GM18519 (cell line): ENCODE data around the gene TBC1D2B.
"Not testable (repeated sequence)": the region's sequence is repeated elsewhere in the genome, so short reads cannot be mapped to it uniquely, and the experiment has no call there.

ENCODE experiments used
- ATAC-seq: cut with Tn5 transposase; IDR thresholded peaks from one replicate; pipeline ENCODE4 v1.9.1; 2021; ENCODE audit warnings: mild to moderate bottlenecking, moderate library complexity; ENCODE audit not compliant: unreplicated experiment, low FRiP score

The TBC1D2B gene

DNA sequence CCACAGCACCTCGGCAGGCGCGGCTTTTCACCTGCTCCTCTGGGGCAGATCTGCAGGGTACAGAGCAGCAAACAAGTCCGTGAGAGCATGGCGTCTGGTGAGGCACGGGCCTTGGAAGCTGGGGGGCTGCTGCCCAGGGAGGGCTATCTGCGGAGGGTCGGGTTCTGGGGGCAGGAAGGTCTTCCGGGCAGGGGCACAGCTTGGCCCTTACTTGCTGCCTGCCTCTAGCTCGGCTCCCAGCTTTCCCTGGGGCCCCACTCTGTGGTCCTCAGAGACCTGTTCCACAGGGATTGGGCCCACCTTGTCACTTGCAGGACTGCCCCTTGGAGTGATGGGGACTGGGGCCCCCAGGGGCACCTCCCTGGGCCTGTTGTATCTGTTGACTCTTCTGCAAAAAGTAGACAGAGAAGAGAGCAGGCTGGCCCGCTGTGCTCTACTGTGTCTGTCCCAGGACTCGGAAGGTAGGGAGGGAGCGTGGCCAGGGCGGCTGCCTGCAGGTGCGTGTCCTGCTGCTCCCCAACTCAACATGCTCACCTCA lies 84.1 kb downstream of the TBC1D2B start:
- ATAC-seq, result no peak

DNA sequence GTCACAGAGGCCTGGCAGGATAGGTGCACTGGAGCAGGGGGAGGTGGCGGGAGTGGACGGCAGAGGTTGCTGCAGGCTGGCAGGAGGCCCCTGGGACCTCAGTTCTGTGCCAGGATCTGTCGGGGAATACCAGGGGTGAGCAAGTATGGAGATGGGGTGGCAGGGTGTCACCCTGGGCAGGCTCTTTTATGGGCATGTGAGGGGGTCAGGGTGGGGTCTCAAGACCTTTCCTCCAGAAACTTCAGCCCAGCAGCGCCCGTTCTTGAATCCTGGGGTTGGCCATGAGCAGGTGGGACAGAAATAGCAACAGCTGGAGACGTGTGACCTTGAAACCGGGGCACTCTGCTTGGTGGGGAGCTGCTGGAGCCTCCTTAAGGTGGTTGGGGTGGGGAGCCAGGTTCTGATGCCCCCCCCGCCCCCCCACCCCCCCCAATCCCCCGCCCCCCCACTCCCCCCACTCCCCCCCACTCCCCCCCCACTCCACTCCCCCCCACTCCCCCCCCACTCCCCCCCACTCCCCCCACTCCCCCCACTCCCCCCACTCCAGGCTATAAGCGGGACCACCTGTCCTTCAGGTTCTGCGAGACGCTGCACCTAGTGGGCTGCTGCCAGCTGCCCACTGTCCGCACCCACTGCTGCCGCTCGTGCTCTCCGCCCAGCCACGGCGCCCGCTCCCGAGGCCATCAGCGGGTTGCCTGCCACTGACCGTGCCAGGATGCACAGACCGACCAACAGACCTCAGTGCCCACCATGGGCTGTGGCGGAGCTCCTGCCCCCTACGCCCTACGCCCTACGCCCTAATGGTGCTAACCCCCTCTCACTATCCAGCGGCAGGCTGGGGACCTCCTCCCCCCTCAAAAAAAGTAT lies 84.9 kb downstream of the TBC1D2B start:
- ATAC-seq, result no peak

DNA sequence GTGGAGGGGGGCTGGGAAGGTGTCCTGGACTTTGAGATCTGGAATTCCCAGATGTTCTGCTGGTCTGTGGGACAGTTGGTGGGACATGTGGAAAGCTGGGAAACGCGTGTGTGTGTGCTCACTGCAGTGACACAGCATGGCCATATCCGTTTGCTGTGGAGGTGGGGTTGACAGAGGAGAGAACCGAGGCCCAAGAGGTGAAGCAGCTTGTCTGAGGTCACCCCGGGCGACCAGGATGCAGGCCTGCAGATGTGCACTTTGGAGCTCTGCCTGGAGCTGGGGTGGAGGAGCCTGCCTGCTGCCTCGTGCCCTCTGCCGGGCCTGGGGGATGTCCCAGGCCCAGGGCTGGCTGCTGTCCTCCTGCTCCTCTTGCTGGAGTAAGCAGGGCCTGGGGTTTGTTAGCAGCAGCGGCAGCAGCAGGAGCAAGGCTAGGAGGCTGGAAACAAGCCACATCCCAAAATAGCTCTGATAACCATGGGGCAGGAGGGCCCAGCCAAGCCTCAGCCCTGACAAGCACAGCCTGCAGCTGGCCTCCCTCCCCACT lies 85.8 kb downstream of the TBC1D2B start:
- ATAC-seq, result not testable (repeated sequence)

DNA sequence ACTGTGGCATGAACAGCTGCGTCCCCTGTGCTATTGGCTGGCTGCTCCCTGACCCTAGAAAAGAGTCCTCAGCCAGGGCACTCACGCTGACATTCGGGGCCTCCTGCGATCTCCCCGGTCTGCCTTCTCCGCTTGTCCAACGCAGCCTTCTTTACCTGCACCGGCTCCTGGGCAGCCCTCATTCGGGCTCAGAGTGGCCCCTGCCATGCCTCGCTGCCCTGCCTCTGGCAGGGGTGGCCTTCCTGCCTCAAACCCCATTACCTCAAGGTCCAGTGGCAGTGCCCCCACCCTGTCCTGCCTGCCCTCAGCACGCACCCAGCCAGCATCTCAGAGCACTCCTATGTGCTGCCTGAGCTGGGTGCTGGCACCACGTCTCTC lies 86.5 kb downstream of the TBC1D2B start:
- ATAC-seq, result no peak

DNA sequence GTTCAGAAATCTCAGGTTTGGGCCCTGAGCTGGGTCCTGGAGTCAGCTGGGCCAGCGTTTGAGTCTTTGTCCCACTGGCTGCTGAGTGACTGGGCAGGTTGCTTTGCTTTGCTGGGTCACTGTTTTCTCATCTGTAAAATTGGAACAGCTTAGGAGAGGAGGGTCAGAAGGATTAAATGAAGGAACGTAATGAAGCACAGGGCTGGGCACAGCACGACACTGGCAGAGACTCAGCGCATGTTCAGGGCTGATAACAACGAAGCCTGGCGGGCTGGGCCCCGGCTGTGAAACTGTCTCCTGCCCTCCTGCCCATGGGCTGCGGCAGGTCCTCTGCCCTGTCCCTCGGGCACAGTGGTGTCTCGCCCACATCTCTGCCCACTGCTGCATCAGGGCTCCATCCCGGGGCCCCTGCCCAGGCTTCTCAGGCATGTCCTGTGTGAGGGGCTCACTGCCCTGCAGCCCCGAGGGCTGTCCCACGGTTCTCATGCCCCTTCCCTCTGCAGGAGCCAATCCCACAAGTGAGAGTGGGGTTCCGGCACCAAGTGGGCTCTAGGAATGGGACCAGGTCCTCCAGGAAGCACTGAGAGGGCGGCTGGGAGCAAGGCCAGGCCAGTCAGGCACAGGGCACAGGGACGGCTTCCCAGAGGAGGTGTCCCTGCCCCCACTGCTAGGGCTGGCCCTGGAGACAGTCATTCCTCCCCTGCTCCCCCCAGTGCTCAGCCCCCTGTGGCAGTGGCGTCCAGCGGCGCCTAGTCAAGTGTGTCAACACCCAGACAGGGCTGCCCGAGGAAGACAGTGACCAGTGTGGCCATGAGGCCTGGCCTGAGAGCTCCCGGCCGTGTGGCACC lies 88.0 kb downstream of the TBC1D2B start:
- no peak for ATAC-seq

DNA sequence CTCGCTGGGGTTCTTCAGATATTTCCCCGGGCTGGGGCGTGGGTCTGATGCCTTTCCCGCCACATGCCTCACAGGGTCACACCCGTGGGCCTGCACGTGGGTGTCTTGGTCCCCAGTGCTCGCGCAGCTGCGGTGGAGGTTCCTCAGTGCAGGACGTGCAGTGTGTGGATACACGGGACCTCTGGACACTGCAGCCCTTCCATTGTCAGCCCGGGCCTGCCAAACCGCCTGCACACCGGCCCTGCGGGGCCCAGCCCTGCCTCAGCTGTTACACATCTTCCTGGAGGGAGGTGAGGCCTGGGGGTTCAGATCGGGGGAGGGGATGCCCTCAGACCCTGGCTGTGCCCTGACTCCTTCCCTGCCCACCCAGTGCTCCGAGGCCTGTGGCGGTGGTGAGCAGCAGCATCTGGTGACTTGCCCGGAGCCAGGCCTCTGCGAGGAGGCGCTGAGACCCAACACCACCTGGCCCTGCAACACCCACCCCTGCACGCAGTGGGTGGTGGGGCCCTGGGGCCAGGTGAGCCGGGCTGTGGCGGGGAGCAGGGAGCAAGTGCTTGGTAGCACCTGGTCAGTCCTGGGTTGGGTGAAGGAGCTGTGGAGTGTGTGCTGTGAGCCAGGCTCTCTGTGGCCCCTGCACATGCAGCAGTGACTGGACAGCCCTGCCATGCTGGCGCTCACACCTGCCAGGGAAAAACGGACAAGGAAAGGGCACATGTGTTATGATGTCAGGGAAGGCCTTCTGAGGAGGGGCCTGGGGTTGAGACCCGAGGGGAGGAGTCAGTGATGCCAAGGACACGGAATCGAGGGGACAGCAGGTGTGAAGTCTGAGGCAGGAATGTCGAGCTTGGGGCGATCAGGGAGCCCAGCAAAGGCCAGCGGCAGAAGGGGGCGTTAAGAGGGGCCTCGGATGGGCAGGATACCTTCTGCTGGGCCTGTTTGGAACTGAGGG lies 88.9 kb downstream of the TBC1D2B start:
- ATAC-seq, result no peak

DNA sequence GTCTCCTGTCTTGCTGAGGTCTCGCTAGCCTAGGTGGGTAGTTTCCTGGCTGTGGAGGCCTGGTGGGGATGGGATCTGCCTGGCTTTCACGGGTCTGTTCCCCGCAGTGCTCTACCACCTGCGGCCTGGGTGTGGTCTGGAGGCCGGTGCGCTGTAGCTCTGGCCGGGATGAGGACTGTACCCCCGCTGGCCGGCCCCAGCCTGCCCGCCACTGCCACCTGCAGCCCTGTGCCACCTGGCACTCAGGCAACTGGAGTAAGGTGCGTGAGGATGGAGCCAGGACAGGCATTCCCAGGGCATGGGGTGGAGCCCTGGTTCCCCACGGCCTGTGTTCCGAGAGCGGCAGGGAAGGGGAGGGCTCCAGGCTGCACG lies 89.8 kb downstream of the TBC1D2B start:
- ATAC-seq, result not testable (repeated sequence)

DNA sequence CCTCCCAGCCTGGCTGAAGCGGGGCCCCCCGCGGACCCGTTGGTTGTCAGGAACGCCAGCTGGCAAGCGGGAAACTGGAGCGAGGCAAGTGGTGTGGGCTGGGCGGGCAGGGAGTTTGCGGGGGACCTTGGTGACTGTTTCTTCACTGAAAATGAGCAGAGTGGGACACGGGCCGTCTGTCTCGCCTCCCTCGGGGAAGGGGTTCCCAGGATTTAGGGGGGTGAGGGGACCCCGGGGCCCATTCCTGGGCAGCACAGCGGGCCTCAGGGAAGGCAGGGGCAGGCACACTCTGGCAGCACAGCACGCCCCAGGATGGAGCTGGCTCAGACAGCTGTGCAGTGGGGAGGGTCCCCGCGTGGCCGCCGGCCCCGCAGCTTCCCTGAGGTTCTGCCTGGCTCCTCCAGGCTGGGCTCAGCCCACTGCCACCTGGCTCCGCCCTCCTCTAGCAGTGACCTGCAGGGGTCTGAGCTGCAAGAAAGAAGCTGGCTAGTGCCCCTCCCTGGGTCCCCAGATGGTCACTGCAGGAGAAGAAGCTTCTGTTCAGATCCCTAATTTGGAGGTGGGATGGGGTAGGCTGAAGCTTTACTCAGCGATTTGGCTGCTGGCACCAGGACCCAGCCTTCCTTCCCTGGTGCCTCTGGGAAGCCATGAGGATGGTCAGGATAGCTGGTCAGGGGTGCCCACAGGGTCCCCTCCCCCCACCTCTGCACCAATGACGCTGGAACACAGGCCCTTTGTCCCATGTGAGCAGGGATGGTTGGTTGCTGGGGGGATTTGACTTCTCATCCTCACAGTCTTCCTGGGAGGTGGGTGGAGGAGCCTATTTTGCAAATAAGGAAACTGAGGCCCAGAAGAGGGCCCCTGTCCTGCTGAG lies 90.4 kb downstream of the TBC1D2B start:
- ATAC-seq, result no peak

DNA sequence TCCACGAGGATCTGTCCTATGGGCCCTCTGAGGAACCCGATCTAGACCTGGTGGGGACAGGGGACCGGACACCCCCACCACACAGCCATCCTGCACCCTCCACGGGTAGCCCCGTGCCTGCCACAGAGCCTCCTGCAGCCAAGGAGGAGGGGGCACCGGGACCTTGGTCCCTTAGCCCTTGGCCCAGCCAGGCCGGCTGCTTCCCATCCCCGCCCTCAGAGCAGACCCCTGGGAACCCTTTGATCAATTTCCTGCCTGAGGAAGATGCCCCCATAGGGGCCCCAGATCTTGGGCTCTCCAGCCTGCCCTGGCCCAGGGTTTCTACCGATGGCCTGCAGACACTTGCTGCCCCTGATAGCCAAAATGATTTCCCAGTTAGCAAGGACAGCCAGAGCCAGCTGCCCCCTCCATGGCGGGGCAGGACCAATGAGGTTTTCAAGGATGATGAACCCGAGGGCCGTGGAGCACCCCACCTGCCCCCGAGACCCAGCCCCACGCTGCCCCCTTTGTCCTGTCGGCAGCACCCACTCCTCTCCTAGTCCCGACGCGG lies 91.5 kb downstream of the TBC1D2B start:
- no peak for ATAC-seq

DNA sequence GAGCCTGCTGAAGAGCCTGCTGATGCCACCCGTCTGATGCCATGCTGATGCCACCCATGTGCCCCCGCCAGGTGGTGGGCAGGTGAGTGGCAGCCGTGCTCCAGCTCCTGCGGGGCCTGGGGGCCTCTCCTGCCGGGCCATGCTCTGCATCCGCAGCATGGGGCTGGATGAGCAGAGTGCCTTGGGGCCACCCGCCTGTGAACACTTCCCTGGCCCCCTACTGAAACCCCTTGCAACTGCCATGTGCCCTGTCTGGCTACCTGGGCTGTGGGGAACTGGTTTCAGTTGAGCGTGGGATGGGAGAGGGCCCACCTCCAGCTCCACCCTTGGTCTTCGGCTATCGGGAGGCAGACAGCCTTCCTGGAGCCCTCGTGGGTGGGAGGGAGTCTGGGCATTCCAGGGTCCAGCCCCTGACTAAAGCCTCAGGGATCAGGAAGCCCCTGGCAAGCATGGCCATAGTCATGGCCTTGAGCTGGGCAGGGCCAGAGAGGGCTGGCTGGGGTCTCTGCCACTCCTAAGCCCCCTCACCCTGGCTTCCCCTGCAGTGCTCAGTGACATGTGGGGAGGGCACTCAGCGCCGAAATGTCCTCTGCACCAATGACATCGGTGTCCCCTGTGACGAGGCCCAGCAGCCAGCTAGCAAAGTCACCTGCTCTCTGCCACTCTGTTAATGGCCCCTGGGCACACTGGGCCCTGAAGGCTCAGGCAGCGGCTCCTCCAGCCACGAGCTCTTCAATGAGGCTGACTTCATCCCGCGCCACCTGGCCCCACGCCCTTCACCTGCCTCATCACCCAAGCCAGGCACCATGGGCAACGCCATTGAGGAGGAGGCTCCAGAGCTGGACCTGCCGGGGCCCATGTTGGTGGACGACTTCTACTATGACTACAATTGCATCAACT lies 92.2 kb downstream of the TBC1D2B start:
- ATAC-seq, result no peak

DNA sequence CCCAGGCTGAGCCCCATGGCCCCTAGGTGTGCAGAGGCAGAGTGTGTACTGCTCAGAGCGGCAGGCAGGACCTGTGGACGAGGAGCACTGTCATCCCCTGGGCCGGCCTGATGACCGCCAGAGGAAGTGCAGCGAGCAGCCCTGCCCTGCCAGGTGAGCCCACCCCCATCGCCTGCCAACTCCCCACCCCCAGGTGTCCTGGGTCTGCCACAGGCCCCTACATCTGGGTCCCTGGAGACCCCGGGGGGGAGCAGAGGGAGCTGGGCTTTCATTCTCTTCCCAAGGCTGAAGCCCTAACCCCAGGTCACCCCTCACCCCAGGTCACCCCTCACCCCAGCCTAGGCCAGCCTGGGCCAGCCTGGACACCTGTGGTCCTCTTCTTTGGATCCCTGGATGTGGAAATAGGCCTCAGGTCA lies 93.1 kb downstream of the TBC1D2B start:
- no peak for ATAC-seq

DNA sequence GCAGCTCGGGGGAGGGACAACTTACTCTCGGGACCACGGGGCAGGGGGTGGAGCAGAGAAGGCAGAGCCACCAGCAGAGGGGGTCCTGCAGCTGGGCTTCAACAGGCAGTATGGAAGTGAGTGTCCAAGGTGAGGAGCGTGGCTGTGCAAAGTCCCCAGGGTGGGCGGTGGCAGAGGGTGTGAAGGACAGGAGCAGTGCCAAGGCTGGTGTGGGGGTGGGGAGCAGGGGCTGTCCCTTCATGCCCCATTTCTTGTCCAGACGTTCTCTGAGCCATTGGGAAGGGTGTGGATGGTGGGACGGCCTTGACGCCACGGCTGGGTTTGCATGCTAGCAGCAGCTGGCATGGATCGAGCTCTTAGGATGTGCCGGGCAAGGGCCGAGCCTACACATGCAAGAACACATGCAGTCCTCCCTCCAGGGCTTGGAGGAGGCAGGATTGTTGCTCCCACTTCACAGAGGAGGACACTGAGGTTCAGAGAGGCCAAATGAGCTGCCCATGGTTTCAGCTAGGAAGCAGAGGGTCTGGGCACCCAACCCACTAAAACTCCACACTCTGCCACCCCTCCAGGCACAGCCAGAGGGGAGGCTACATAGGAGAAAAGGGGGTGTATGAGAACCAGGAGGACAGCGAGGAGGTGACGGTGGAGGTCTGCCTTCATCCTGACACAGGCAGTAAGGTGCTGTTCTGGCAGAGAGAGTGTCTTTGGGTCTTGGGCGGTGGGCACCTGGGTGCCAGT lies 93.6 kb downstream of the TBC1D2B start:
- no peak for ATAC-seq

DNA sequence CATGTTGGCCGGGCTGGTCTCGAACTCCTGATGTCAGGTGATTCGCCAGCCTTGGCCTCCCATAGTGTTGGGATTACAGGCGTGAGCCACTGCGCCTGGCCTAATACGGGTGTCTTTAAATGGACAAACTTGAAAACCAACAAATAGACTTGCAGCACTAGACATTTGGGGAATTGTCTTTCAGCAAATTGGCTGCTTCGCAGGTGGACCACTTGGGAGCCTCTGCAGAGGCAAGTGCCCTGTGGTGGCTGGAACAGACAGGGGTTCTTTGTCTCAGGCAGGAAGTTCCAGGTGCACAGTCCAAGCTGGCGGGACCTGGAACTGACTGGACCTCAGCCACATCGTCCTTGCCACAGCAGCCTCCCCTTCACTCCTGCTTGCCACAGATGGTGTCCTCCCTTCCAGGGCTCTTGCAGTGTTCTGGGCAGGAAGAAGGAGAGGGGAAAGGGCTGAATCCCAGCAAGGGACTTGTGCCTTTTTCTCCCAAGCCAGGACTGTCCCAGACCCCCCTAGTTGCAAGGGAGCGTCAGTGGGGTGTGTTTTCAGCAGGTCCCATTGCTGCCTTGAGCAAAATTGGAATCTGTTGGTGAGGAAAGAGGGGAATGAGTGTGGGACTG lies 94.3 kb downstream of the TBC1D2B start:
- ATAC-seq, result no peak

DNA sequence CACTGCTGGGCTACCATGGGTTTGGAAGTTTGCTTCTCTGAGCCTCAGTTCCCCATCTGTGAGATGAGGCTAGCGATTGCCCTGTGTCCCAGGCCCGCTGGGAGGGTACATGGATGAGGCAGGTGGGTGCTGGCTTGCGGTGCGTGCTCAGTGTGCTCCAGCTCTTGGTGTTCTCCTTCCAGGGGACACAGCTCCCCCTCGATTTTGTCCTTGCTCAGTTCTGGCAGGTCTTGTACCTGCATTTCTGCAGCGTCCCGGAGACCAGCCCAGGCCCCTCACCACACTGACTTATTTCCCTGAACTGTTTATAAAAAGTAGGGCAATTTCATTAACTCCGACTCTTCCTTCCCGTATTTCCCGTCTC lies 95.4 kb downstream of the TBC1D2B start:
- no peak for ATAC-seq

DNA sequence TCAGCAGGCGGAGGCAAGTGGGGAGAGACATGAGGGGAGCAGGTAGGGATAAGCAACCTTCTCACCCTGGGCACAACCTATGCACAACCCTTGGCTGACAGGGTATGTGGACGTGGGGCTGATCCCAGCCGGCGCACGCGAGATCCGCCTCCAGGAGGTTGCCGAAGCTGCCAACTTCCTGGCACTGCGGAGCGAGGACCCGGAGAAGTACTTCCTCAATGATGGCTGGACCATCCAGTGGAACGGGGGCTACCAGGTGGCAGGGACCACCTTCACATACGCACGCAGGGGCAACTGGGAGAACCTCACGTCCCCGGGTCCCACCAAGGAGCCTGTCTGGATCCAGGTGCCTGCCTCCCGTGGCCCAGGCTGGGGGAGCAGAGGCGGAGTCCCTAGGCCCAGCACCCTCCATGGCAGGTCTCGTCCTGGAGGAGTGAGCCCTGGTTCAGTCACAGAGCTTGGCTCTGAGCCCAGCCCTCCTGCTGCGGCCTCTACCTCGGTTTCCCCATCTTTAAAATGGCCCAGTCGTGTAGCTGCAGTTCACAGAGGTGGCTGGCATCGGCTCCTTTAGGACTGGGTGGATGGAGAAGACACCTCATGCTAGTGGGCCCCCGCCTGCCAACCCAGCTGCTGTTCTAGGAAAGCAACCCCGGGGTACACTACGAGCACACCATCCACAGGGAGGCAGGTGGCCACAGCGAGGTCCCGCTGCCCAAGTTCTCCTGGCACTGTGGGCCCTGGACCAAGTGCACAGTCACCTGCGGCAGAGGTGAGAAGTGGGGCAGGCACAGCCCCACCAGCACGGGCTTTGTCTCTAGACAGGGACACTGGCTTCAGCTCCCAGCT lies 96.0 kb downstream of the TBC1D2B start:
- ATAC-seq, result no peak

DNA sequence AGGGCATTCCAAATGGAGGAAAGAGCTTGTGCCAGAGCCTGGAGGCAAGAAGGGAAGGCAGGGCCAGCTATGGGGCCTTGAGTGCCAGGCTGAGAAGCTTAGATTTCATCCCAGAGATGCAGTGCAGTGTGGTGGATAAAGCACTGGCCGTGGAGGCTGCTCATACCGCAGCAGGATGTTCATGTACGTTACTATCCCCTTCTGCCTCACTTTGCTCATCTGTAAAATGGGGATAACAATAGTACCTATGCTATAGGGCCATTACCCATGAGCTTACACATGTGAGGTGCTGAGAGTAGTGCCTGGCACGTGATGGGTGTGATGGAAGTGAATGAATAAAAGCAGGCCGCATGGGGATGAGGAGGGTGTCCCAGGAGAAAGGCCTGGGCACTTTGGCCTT lies 96.8 kb downstream of the TBC1D2B start:
- not testable (repeated sequence) for ATAC-seq
